C4-2B (cell line): ENCODE data around the gene HES1.

Experiments
- ZFX ChIP-seq: fragments of 450-650 bp; IDR thresholded peaks from 2 replicates; pipeline ENCODE4 v1.6.1; 2017
- TF ChIP-seq, protein P1 (sequence below): fragments of 450-650 bp; conservative IDR thresholded peaks from 2 replicates; pipeline ENCODE4 v1.5.1; 2017; ENCODE audit warnings: mild to moderate bottlenecking

DNA sequence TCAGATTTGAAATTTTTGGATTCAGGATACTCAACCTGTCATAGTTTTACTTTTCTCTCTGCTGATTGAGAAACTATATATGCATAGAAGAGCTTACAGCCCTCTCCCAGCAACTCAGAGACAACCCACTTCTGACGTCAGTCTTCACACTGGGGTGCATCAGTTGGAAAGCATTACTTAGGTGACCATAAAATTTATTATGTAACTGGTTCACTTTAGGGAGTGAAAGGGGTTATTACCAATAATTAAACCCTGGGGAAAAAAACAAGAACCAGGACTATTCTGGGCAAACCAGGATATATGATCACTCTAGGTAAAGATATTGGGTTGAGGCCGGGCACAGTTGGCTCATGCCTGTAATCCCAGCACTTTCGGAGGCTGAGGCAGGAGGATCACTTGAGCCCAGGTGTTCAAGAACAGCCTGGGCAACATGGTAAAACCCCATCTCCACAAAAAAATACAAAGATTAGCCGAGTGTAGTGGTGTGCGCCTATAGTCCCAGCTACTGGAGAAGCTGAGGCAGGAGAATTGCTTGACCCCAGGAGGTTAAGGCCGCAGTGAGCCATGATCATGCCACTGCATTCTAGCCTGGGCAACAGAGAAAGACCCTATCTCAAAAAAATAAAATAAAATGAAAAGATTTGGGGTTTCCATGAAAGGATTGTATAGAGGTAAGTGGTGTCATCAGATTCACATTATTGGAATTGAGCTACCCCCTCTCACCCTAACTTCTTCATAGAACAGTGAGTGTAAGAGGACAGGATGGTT, 27.1 kb downstream of the HES1 start:
- TF ChIP-seq, protein P1, sequence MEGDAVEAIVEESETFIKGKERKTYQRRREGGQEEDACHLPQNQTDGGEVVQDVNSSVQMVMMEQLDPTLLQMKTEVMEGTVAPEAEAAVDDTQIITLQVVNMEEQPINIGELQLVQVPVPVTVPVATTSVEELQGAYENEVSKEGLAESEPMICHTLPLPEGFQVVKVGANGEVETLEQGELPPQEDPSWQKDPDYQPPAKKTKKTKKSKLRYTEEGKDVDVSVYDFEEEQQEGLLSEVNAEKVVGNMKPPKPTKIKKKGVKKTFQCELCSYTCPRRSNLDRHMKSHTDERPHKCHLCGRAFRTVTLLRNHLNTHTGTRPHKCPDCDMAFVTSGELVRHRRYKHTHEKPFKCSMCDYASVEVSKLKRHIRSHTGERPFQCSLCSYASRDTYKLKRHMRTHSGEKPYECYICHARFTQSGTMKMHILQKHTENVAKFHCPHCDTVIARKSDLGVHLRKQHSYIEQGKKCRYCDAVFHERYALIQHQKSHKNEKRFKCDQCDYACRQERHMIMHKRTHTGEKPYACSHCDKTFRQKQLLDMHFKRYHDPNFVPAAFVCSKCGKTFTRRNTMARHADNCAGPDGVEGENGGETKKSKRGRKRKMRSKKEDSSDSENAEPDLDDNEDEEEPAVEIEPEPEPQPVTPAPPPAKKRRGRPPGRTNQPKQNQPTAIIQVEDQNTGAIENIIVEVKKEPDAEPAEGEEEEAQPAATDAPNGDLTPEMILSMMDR = no peak
- TF ChIP-seq ZFX = no peak
